ENCODE measurements around the gene MYBPC2.
"Not testable (repeated sequence)": the region's sequence is repeated elsewhere in the genome, so short reads cannot be mapped to it uniquely, and the experiment has no call there.

The MYBPC2 gene

GRCh38 chr19:50432221-50433028, at the start of gene MYBPC2:
MYBPC2 (plus strand) TSS chr19:50432892; CDS start chr19:50432954, 62 bp downstream.
- Histone ChIP-seq H3K27ac (ENCODE audit: low read depth in 2 of 2, low read length in 2 of 2) (peak within 1 kb of the TSS; percentile 50 to 67), H3K4me1 (ENCODE audit: control insufficient read depth in 2 of 2, insufficient read depth in 2 of 2, low read length in 2 of 2) (peaks cover 6 to 12% of the 10 kb centered on the region in 2 donors), H3K27me3 (ENCODE audit: control insufficient read depth in 2 of 2, insufficient read depth in 2 of 2, low read length in 2 of 2) (peaks cover 11 to 12% of the 10 kb centered on the region in 2 donors), H3K9me3 (ENCODE audit: control insufficient read depth in 2 of 2, low read length in 2 of 2) (no peaks in the 10 kb centered on the region), H3K9ac (ENCODE audit: low read depth in 1 of 2, low read length in 2 of 2) (peak within 1 kb of the TSS; percentile 41 to 48), H3K4me3 (ENCODE audit: low read length in 2 of 2) (peak within 1 kb of the TSS; percentile 84 to 88), H3K36me3 (ENCODE audit: control insufficient read depth in 2 of 2, insufficient read depth in 2 of 2, low read length in 2 of 2) (no peaks in the 10 kb centered on the region)

GRCh38 chr19:50383001-50383851, 49.5 kb upstream of the MYBPC2 start:
- H3K4me3 ChIP-seq (ENCODE audit: low read length in 2 of 2), result peak overlapping the region; percentile 76 to 78
- peaks cover 41 to 46% of the 10 kb centered on the region in 2 donors for H3K36me3 ChIP-seq (ENCODE audit: control insufficient read depth in 2 of 2, insufficient read depth in 2 of 2, low read length in 2 of 2)

GRCh38 chr19:50383852-50384684, 48.6 kb upstream of the MYBPC2 start, which contains the start of gene POLD1:
POLD1 (plus strand) TSS chr19:50384347; CDS start chr19:50398852, 14,505 bp downstream.
- H3K4me3 ChIP-seq (ENCODE audit: low read length in 2 of 2), result peak within 1 kb of the TSS; percentile 76 to 78
- peak within 1 kb of the TSS; percentile 74 to 80 for H3K27ac ChIP-seq (ENCODE audit: low read depth in 2 of 2, low read length in 2 of 2)
- H3K4me1 ChIP-seq (ENCODE audit: control insufficient read depth in 2 of 2, insufficient read depth in 2 of 2, low read length in 2 of 2), result peaks cover 14 to 17% of the 10 kb centered on the region in 2 donors
- H3K9me3 ChIP-seq (ENCODE audit: control insufficient read depth in 2 of 2, low read length in 2 of 2), result no peaks in the 10 kb centered on the region
- peaks cover 33 to 38% of the 10 kb centered on the region in 2 donors for H3K36me3 ChIP-seq (ENCODE audit: control insufficient read depth in 2 of 2, insufficient read depth in 2 of 2, low read length in 2 of 2)
- H3K9ac ChIP-seq (ENCODE audit: low read depth in 1 of 2, low read length in 2 of 2), result peak within 1 kb of the TSS; percentile 60 to 72
- H3K27me3 ChIP-seq (ENCODE audit: control insufficient read depth in 2 of 2, insufficient read depth in 2 of 2, low read length in 2 of 2), result no peaks in the 10 kb centered on the region

More at GRCh38 chr19:50383001-50383851, 49.5 kb upstream of the MYBPC2 start:
- no peaks in the 10 kb centered on the region for H3K9me3 ChIP-seq (ENCODE audit: control insufficient read depth in 2 of 2, low read length in 2 of 2)
- H3K27ac ChIP-seq (ENCODE audit: low read depth in 2 of 2, low read length in 2 of 2), result peak overlapping the region; percentile 74 to 80
- peak overlapping the region in 1 of 2 donors; percentile 72 for H3K9ac ChIP-seq (ENCODE audit: low read depth in 1 of 2, low read length in 2 of 2)
- H3K27me3 ChIP-seq (ENCODE audit: control insufficient read depth in 2 of 2, insufficient read depth in 2 of 2, low read length in 2 of 2), result no peaks in the 10 kb centered on the region
- peaks cover 14 to 17% of the 10 kb centered on the region in 2 donors for H3K4me1 ChIP-seq (ENCODE audit: control insufficient read depth in 2 of 2, insufficient read depth in 2 of 2, low read length in 2 of 2)

- Histone ChIP-seq H3K27ac (ENCODE audit: low read depth in 2 of 2, low read length in 2 of 2) (peak overlapping the region; percentile 74 to 80), H3K9ac (ENCODE audit: low read depth in 1 of 2, low read length in 2 of 2) (peak overlapping the region; percentile 52 to 72), H3K27me3 (ENCODE audit: control insufficient read depth in 2 of 2, insufficient read depth in 2 of 2, low read length in 2 of 2) (no peaks in the 10 kb centered on the region), H3K9me3 (ENCODE audit: control insufficient read depth in 2 of 2, low read length in 2 of 2) (no peaks in the 10 kb centered on the region), H3K4me3 (ENCODE audit: low read length in 2 of 2) (peak overlapping the region; percentile 76 to 78), H3K36me3 (ENCODE audit: control insufficient read depth in 2 of 2, insufficient read depth in 2 of 2, low read length in 2 of 2) (peaks cover 24 to 30% of the 10 kb centered on the region in 2 donors), H3K4me1 (ENCODE audit: control insufficient read depth in 2 of 2, insufficient read depth in 2 of 2, low read length in 2 of 2) (peaks cover 14 to 17% of the 10 kb centered on the region in 2 donors)
Measured at GRCh38 chr19:50384685-50385535, 47.8 kb upstream of the MYBPC2 start.

GRCh38 chr19:50387176-50387867, 45.4 kb upstream of the MYBPC2 start:
- Histone ChIP-seq H3K9me3 (ENCODE audit: control insufficient read depth in 2 of 2, low read length in 2 of 2) (no peaks in the 10 kb centered on the region), H3K9ac (ENCODE audit: low read depth in 1 of 2, low read length in 2 of 2) (no peak overlapping the region), H3K36me3 (ENCODE audit: control insufficient read depth in 2 of 2, insufficient read depth in 2 of 2, low read length in 2 of 2) (peaks cover 3 to 10% of the 10 kb centered on the region in 2 donors), H3K4me1 (ENCODE audit: control insufficient read depth in 2 of 2, insufficient read depth in 2 of 2, low read length in 2 of 2) (peaks cover 14 to 17% of the 10 kb centered on the region in 2 donors), H3K27ac (ENCODE audit: low read depth in 2 of 2, low read length in 2 of 2) (no peak overlapping the region), H3K4me3 (ENCODE audit: low read length in 2 of 2) (peak overlapping the region in 1 of 2 donors; percentile 39), H3K27me3 (ENCODE audit: control insufficient read depth in 2 of 2, insufficient read depth in 2 of 2, low read length in 2 of 2) (no peaks in the 10 kb centered on the region)

GRCh38 chr19:50387868-50388245, 44.8 kb upstream of the MYBPC2 start:
- peak overlapping the region in 1 of 2 donors; percentile 39 for H3K4me3 ChIP-seq (ENCODE audit: low read length in 2 of 2)

GRCh38 chr19:50390295-50390694, 42.4 kb upstream of the MYBPC2 start:
- H3K27me3 ChIP-seq (ENCODE audit: control insufficient read depth in 2 of 2, insufficient read depth in 2 of 2, low read length in 2 of 2); H3K27ac ChIP-seq (ENCODE audit: low read depth in 2 of 2, low read length in 2 of 2); H3K9me3 ChIP-seq (ENCODE audit: control insufficient read depth in 2 of 2, low read length in 2 of 2); H3K36me3 ChIP-seq (ENCODE audit: control insufficient read depth in 2 of 2, insufficient read depth in 2 of 2, low read length in 2 of 2); H3K9ac ChIP-seq (ENCODE audit: low read depth in 1 of 2, low read length in 2 of 2); H3K4me1 ChIP-seq (ENCODE audit: control insufficient read depth in 2 of 2, insufficient read depth in 2 of 2, low read length in 2 of 2); H3K4me3 ChIP-seq (ENCODE audit: low read length in 2 of 2): not testable (repeated sequence)

More at GRCh38 chr19:50387868-50388245, 44.8 kb upstream of the MYBPC2 start:
- Histone ChIP-seq H3K9me3 (ENCODE audit: control insufficient read depth in 2 of 2, low read length in 2 of 2) (no peaks in the 10 kb centered on the region), H3K27me3 (ENCODE audit: control insufficient read depth in 2 of 2, insufficient read depth in 2 of 2, low read length in 2 of 2) (no peaks in the 10 kb centered on the region), H3K4me1 (ENCODE audit: control insufficient read depth in 2 of 2, insufficient read depth in 2 of 2, low read length in 2 of 2) (peaks cover 14 to 17% of the 10 kb centered on the region in 2 donors), H3K36me3 (ENCODE audit: control insufficient read depth in 2 of 2, insufficient read depth in 2 of 2, low read length in 2 of 2) (peaks cover 0 to 6% of the 10 kb centered on the region in 2 donors), H3K9ac (ENCODE audit: low read depth in 1 of 2, low read length in 2 of 2) (no peak overlapping the region), H3K27ac (ENCODE audit: low read depth in 2 of 2, low read length in 2 of 2) (no peak overlapping the region)

- not testable (repeated sequence) for H3K9me3 ChIP-seq (ENCODE audit: control insufficient read depth in 2 of 2, low read length in 2 of 2); H3K36me3 ChIP-seq (ENCODE audit: control insufficient read depth in 2 of 2, insufficient read depth in 2 of 2, low read length in 2 of 2); H3K27me3 ChIP-seq (ENCODE audit: control insufficient read depth in 2 of 2, insufficient read depth in 2 of 2, low read length in 2 of 2); H3K27ac ChIP-seq (ENCODE audit: low read depth in 2 of 2, low read length in 2 of 2); H3K4me3 ChIP-seq (ENCODE audit: low read length in 2 of 2); H3K4me1 ChIP-seq (ENCODE audit: control insufficient read depth in 2 of 2, insufficient read depth in 2 of 2, low read length in 2 of 2); H3K9ac ChIP-seq (ENCODE audit: low read depth in 1 of 2, low read length in 2 of 2)
Measured at GRCh38 chr19:50390952-50391351, 41.7 kb upstream of the MYBPC2 start.

All from mucosa of rectum (tissue), 2 donors.